Colonic mucosa (tissue), 4 donors: ENCODE measurements around the gene IL2RG. TPM values are rescaled to one million over a fixed set of nuclear protein-coding genes. Genes with fewer than 3 reads are reported as not detected.
A peak's percentile ranks its signal among the peaks of the same experiment; 100 is the strongest.

Source experiments
- DNase-seq: peaks from one replicate; pipeline ENCODE4 v3.0.0-alpha.2; 2020
- H3K27ac ChIP-seq: fragments of 200-600 bp; one replicate; pipeline ENCODE4 v1.8.0; 2021
- H3K27me3 ChIP-seq: fragments of 200-600 bp; one replicate; pipeline ENCODE4 v1.8.0; 2021
- H3K36me3 ChIP-seq: fragments of 200-600 bp; one replicate; pipeline ENCODE4 v1.8.0; 2021
- H3K4me1 ChIP-seq: fragments of 200-600 bp; one replicate; pipeline ENCODE4 v1.8.0; 2021; ENCODE audit warnings: mild to moderate bottlenecking
- H3K4me3 ChIP-seq: fragments of 200-600 bp; one replicate; pipeline ENCODE4 v1.8.0; 2021
- H3K9ac ChIP-seq, 2 donors: one replicate each; pipeline ENCODE4 v1.7.0; 2013; ENCODE audit warnings: control low read depth in 2 of 2, low read depth in 2 of 2, low read length in 2 of 2
- H3K9me3 ChIP-seq: fragments of 200-600 bp; one replicate; pipeline ENCODE4 v1.8.0; 2021
- intact Hi-C: fragments of 100-400 bp; cut with DNase I; formaldehyde crosslinking; loops from one replicate; pipeline ENCODE4 v1.14.1; 2022
- total RNA-seq, 2 donors: library from RNA; stranded (reverse); fragmentation: NEBNext Ultra II Directional in 1 of 2; extraction: Animal tissue kit (Norgen Biotek cat#: 25700) in 1 of 2; gene quantifications; one replicate each; pipeline ENCODE4 v1.2.1, GENCODE V29; 2021
- TF ChIP-seq, protein P1 (sequence below): fragments of 200-600 bp; IDR thresholded peaks from one replicate; pipeline ENCODE4 v1.8.0; 2022; ENCODE audit warnings: antibody characterized with exemption, mild to moderate bottlenecking
- donor health status: healthy.
- donor health status: DM: no; HTN: no; CAD: no.
- donor health status: DM: no; HTN: no; CAD: no.

IL2RG gene
- total RNA-seq, 2 donors from 2014 or later = 46.0 to 61.0 TPM

DNA sequence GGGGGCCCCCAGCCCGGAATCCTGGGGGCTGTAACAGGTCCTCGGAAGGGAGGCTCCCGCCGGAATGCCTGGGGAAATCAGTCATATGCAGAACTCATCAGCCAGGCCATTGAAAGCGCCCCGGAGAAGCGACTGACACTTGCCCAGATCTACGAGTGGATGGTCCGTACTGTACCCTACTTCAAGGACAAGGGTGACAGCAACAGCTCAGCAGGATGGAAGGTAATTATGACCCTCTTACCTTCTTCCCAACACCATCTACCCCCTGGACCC, 14.7 kb downstream of the IL2RG start:
- H3K36me3 ChIP-seq = no peaks in the 10 kb centered on the region
- no peaks in the 10 kb centered on the region for H3K27me3 ChIP-seq
- H3K9ac ChIP-seq = peak overlapping the region; percentile 64 to 77
- peak overlapping the region; percentile 50 for H3K4me3 ChIP-seq
- H3K9me3 ChIP-seq = no peaks in the 10 kb centered on the region
- no peaks in the 10 kb centered on the region for H3K4me1 ChIP-seq
- TF ChIP-seq, protein P1, sequence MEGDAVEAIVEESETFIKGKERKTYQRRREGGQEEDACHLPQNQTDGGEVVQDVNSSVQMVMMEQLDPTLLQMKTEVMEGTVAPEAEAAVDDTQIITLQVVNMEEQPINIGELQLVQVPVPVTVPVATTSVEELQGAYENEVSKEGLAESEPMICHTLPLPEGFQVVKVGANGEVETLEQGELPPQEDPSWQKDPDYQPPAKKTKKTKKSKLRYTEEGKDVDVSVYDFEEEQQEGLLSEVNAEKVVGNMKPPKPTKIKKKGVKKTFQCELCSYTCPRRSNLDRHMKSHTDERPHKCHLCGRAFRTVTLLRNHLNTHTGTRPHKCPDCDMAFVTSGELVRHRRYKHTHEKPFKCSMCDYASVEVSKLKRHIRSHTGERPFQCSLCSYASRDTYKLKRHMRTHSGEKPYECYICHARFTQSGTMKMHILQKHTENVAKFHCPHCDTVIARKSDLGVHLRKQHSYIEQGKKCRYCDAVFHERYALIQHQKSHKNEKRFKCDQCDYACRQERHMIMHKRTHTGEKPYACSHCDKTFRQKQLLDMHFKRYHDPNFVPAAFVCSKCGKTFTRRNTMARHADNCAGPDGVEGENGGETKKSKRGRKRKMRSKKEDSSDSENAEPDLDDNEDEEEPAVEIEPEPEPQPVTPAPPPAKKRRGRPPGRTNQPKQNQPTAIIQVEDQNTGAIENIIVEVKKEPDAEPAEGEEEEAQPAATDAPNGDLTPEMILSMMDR = no peak
- intact Hi-C loops = no loop called here
- no peak overlapping the region for H3K27ac ChIP-seq
- DNase-seq = no peak

DNA sequence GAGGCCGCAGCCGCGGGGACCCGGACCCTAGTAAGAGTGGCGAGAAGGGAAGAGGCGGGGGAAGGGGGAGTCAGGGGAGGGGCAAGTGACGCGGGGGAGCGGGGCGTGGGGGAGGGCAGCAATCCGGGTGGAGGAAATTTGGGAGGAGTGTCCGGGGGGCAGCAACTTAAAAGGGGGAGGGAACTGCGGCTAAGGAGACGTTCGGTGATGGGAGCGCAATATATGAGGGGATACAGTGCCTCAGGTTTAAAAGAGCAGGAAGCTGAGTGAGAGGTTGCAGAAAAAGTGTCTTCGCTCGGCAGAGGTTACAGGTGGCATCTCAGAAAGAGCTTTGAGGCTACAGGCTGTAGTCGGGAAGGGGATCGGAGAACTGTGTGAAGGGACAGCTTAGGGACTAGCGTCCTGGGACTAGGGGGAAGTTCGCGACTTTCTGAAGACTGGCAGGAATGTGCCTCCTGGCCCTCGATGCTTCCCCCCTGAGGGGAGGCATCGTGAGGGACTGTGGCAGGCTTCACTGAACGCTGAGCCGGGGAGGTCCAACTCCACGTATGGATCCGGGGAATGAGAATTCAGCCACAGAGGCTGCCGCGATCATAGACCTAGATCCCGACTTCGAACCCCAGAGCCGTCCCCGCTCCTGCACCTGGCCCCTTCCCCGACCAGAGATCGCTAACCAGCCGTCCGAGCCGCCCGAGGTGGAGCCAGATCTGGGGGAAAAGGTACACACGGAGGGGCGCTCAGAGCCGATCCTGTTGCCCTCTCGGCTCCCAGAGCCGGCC, 15.2 kb downstream of the IL2RG start:
- intact Hi-C loops = no loop called here
- peak overlapping the region; percentile 64 to 77 for H3K9ac ChIP-seq
- TF ChIP-seq, protein P1 = no peak
- H3K27ac ChIP-seq = peak overlapping the region; percentile 36
- H3K4me1 ChIP-seq = no peaks in the 10 kb centered on the region
- H3K36me3 ChIP-seq = no peaks in the 10 kb centered on the region
- peak; percentile 69 for DNase-seq
- peak overlapping the region; percentile 50 for H3K4me3 ChIP-seq
- no peaks in the 10 kb centered on the region for H3K27me3 ChIP-seq
- H3K9me3 ChIP-seq = no peaks in the 10 kb centered on the region

DNA sequence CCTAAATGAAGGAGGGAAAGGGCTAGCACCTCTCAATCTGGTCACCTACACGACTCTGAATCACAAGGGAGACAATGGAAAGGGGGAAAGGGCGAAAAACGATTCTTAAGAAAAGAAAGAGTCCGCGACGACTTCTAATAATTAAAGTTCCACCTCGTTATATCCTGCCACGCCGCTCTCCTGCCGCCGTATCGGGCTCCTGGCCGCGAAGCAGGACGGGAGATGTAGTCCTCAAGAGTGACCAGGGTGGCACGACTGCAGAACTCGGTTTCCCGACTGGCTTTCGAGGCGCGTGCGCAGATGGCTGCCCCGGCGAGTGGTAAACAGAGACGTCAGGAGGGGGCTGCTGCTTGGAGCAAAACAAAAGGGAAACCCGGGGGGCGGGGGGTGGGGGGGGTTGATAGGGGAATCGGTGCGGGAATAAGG, 15.8 kb downstream of the IL2RG start, which contains the start of gene FOXO4:
FOXO4 (plus strand) TSS at position 297 of the 426 bp plus-strand sequence. CDS start 678 bp downstream, outside the sequence.
- DNase-seq = peak; percentile 93
- Histone ChIP-seq H3K27me3 (no peaks in the 10 kb centered on the region), H3K36me3 (no peaks in the 10 kb centered on the region), H3K4me3 (peak within 1 kb of the TSS; percentile 50), H3K9ac (peak within 1 kb of the TSS; percentile 64 to 77), H3K9me3 (no peaks in the 10 kb centered on the region), H3K27ac (peak within 1 kb of the TSS; percentile 36), H3K4me1 (no peaks in the 10 kb centered on the region)
- intact Hi-C loops = no loop called here
- TF ChIP-seq, protein P1 = no peak

DNA sequence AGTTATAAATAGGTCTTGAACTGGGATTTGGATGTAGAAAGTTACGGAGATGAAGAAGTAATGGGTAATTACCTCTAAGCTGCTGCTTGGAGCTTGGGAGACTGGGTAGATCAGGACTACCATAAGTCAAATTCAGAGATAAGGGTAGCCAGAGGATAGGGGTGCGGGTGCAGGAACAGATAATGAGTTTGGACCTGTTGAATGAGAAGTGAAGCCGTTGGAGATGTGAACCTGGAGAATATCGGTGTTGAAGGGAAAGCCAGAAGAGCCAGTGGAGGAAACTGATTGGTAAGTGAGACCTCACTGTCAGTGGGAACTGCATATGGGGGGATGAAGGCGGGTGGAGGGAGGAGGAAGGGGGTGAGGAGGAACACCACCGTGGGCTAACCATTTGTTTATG, 16.3 kb downstream of the IL2RG start:
- H3K36me3 ChIP-seq = no peaks in the 10 kb centered on the region
- no peaks in the 10 kb centered on the region for H3K4me1 ChIP-seq
- peak overlapping the region; percentile 50 for H3K4me3 ChIP-seq
- DNase-seq = no peak
- no peaks in the 10 kb centered on the region for H3K27me3 ChIP-seq
- no peak overlapping the region for H3K27ac ChIP-seq
- intact Hi-C loops = no loop called here
- TF ChIP-seq, protein P1 = no peak
- H3K9ac ChIP-seq = peak overlapping the region in 1 of 2 donors; percentile 57
- H3K9me3 ChIP-seq = no peaks in the 10 kb centered on the region

DNA sequence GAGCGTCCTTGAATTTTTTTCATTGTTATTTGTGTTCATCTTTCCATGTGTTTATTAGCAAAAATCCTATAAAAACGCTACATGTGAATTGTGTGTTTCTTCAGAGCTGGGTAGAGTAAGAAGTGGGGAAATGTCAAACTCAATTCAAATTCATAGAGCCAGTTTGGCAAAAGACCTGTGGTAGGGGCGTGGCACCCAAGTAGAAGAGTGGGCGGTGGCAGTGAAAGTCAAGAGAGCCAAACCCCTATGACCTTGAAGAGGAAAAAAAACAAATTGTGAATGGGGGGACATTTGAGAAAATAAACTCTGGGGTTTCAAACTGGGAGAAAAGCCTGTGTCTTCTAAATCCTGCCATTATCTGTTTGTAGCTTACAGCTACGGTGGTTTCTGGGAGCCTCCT, 20.1 kb downstream of the IL2RG start:
- Histone ChIP-seq H3K9ac (no peak overlapping the region), H3K4me3 (no peak overlapping the region), H3K4me1 (no peaks in the 10 kb centered on the region), H3K27me3 (no peaks in the 10 kb centered on the region), H3K36me3 (no peaks in the 10 kb centered on the region), H3K27ac (no peak overlapping the region), H3K9me3 (no peaks in the 10 kb centered on the region)
- no peak for DNase-seq
- intact Hi-C loops = no loop called here
- TF ChIP-seq, protein P1 = no peak
